ENCODE data around the gene ZNF497. TPM values are rescaled to one million over a fixed set of nuclear protein-coding genes. Genes with fewer than 3 reads are reported as not detected.
"Not testable (repeated sequence)": the region's sequence is repeated elsewhere in the genome, so short reads cannot be mapped to it uniquely, and the experiment has no call there.

The ZNF497 gene
- 5.3 TPM for polyA plus RNA-seq (2013, experiment 1 of 4)
- polyA plus RNA-seq (2013, experiment 2 of 4): 6.4 TPM
- 5.2 TPM for polyA plus RNA-seq (2013, experiment 3 of 4)
- 4.8 TPM for polyA plus RNA-seq (2013, experiment 4 of 4)

- WGBS, 2 experiments: 0% methylated on average over 74 of the region's 74 CpGs
These were observed at the start of gene ZNF497 for GRCh38 chr19:58362272-58362994. Gene ZNF497 (minus strand): TSS chr19:58362751. CDS start chr19:58357635, 5,116 bp downstream.

GRCh38 chr19:58409010-58409790 lies 46.6 kb upstream of the ZNF497 start:
- Histone ChIP-seq H3K4me1 (ENCODE audit: control insufficient read depth, insufficient read depth, low read length) (peaks cover 4% of the 10 kb centered on the region), H3K9me3 (ENCODE audit: control insufficient read depth, low read length) (no peaks in the 10 kb centered on the region), H3K4me3 (ENCODE audit: insufficient read depth, low read depth, low read length) (peak overlapping the region; percentile 78), H3K27ac (ENCODE audit: insufficient read depth, low read depth, low read length, poor library complexity, severe bottlenecking) (no peak overlapping the region), H3K36me3 (ENCODE audit: control insufficient read depth, insufficient read depth, low read length) (no peaks in the 10 kb centered on the region), H3K27me3 (ENCODE audit: control insufficient read depth, insufficient read depth, low read length, poor library complexity, severe bottlenecking) (no peaks in the 10 kb centered on the region)
- 15 to 16% methylated on average over 34 of the region's 34 CpGs for WGBS, 2 experiments

More at GRCh38 chr19:58362272-58362994, at the start of gene ZNF497:
- Histone ChIP-seq H3K4me3 (ENCODE audit: insufficient read depth, low read depth, low read length) (peak within 1 kb of the TSS; percentile 82), H3K4me1 (ENCODE audit: control insufficient read depth, insufficient read depth, low read length) (peaks cover 6% of the 10 kb centered on the region), H3K27me3 (ENCODE audit: control insufficient read depth, insufficient read depth, low read length, poor library complexity, severe bottlenecking) (no peaks in the 10 kb centered on the region), H3K36me3 (ENCODE audit: control insufficient read depth, insufficient read depth, low read length) (no peaks in the 10 kb centered on the region), H3K27ac (ENCODE audit: insufficient read depth, low read depth, low read length, poor library complexity, severe bottlenecking) (peak within 1 kb of the TSS; percentile 91), H3K9me3 (ENCODE audit: control insufficient read depth, low read length) (no peaks in the 10 kb centered on the region)

GRCh38 chr19:58408152-58409009 lies 45.8 kb upstream of the ZNF497 start, which contains the start of gene ZNF584:
Gene ZNF584 (plus strand): TSS chr19:58408649. CDS start chr19:58409148, 499 bp downstream.
- no peaks in the 10 kb centered on the region for H3K27me3 ChIP-seq (ENCODE audit: control insufficient read depth, insufficient read depth, low read length, poor library complexity, severe bottlenecking)
- H3K4me1 ChIP-seq (ENCODE audit: control insufficient read depth, insufficient read depth, low read length): peaks cover 4% of the 10 kb centered on the region
- H3K9me3 ChIP-seq (ENCODE audit: control insufficient read depth, low read length): no peaks in the 10 kb centered on the region
- peak within 1 kb of the TSS; percentile 78 for H3K4me3 ChIP-seq (ENCODE audit: insufficient read depth, low read depth, low read length)
- WGBS, 2 experiments: 0 to 1% methylated on average over 100 of the region's 100 CpGs
- H3K36me3 ChIP-seq (ENCODE audit: control insufficient read depth, insufficient read depth, low read length): no peaks in the 10 kb centered on the region
- H3K27ac ChIP-seq (ENCODE audit: insufficient read depth, low read depth, low read length, poor library complexity, severe bottlenecking): peak within 1 kb of the TSS; percentile 84

GRCh38 chr19:58407658-58408151 lies 45.2 kb upstream of the ZNF497 start:
- Histone ChIP-seq H3K36me3 (ENCODE audit: control insufficient read depth, insufficient read depth, low read length) (no peaks in the 10 kb centered on the region), H3K27me3 (ENCODE audit: control insufficient read depth, insufficient read depth, low read length, poor library complexity, severe bottlenecking) (no peaks in the 10 kb centered on the region), H3K4me3 (ENCODE audit: insufficient read depth, low read depth, low read length) (peak overlapping the region; percentile 78), H3K9me3 (ENCODE audit: control insufficient read depth, low read length) (no peaks in the 10 kb centered on the region), H3K4me1 (ENCODE audit: control insufficient read depth, insufficient read depth, low read length) (peaks cover 4% of the 10 kb centered on the region), H3K27ac (ENCODE audit: insufficient read depth, low read depth, low read length, poor library complexity, severe bottlenecking) (peak overlapping the region; percentile 84)
- WGBS, 2 experiments: 26 to 27% methylated on average over 22 of the region's 22 CpGs

GRCh38 chr19:58406818-58407657 lies 44.5 kb upstream of the ZNF497 start:
- H3K27me3 ChIP-seq (ENCODE audit: control insufficient read depth, insufficient read depth, low read length, poor library complexity, severe bottlenecking): no peaks in the 10 kb centered on the region
- WGBS, 2 experiments: 89 to 90% methylated on average over 10 of the region's 10 CpGs
- no peaks in the 10 kb centered on the region for H3K36me3 ChIP-seq (ENCODE audit: control insufficient read depth, insufficient read depth, low read length)
- H3K9me3 ChIP-seq (ENCODE audit: control insufficient read depth, low read length): no peaks in the 10 kb centered on the region
- H3K4me1 ChIP-seq (ENCODE audit: control insufficient read depth, insufficient read depth, low read length): peaks cover 4% of the 10 kb centered on the region
- H3K27ac ChIP-seq (ENCODE audit: insufficient read depth, low read depth, low read length, poor library complexity, severe bottlenecking): no peak overlapping the region
- H3K4me3 ChIP-seq (ENCODE audit: insufficient read depth, low read depth, low read length): peak overlapping the region; percentile 78

GRCh38 chr19:58403920-58404478 lies 41.4 kb upstream of the ZNF497 start:
- not testable (repeated sequence) for H3K36me3 ChIP-seq (ENCODE audit: control insufficient read depth, insufficient read depth, low read length); H3K9me3 ChIP-seq (ENCODE audit: control insufficient read depth, low read length); H3K27ac ChIP-seq (ENCODE audit: insufficient read depth, low read depth, low read length, poor library complexity, severe bottlenecking); H3K27me3 ChIP-seq (ENCODE audit: control insufficient read depth, insufficient read depth, low read length, poor library complexity, severe bottlenecking); H3K4me3 ChIP-seq (ENCODE audit: insufficient read depth, low read depth, low read length)
- peaks cover 11% of the 10 kb centered on the region for H3K4me1 ChIP-seq (ENCODE audit: control insufficient read depth, insufficient read depth, low read length)
- 84 to 87% methylated on average over 2 to 3 of the region's 5 CpGs for WGBS, 2 experiments

GRCh38 chr19:58401840-58402421 lies 39.4 kb upstream of the ZNF497 start:
- H3K4me1 ChIP-seq (ENCODE audit: control insufficient read depth, insufficient read depth, low read length): peaks cover 7% of the 10 kb centered on the region
- H3K27ac ChIP-seq (ENCODE audit: insufficient read depth, low read depth, low read length, poor library complexity, severe bottlenecking): peak overlapping the region; percentile 50

GRCh38 chr19:58400916-58401839 lies 38.6 kb upstream of the ZNF497 start:
- WGBS, 2 experiments: 6% methylated on average over 79 of the region's 80 CpGs
- Histone ChIP-seq H3K4me1 (ENCODE audit: control insufficient read depth, insufficient read depth, low read length) (peaks cover 7% of the 10 kb centered on the region), H3K27ac (ENCODE audit: insufficient read depth, low read depth, low read length, poor library complexity, severe bottlenecking) (peak overlapping the region; percentile 50)

More at GRCh38 chr19:58401840-58402421, 39.4 kb upstream of the ZNF497 start:
- peaks cover 3% of the 10 kb centered on the region for H3K27me3 ChIP-seq (ENCODE audit: control insufficient read depth, insufficient read depth, low read length, poor library complexity, severe bottlenecking)
- H3K4me3 ChIP-seq (ENCODE audit: insufficient read depth, low read depth, low read length): peak overlapping the region; percentile 82
- WGBS, 2 experiments: 55 to 56% methylated on average over 22 to 23 of the region's 23 CpGs
- H3K36me3 ChIP-seq (ENCODE audit: control insufficient read depth, insufficient read depth, low read length): no peaks in the 10 kb centered on the region
- H3K9me3 ChIP-seq (ENCODE audit: control insufficient read depth, low read length): no peaks in the 10 kb centered on the region

More at GRCh38 chr19:58400916-58401839, 38.6 kb upstream of the ZNF497 start:
- Histone ChIP-seq H3K36me3 (ENCODE audit: control insufficient read depth, insufficient read depth, low read length) (no peaks in the 10 kb centered on the region), H3K4me3 (ENCODE audit: insufficient read depth, low read depth, low read length) (peak overlapping the region; percentile 82), H3K27me3 (ENCODE audit: control insufficient read depth, insufficient read depth, low read length, poor library complexity, severe bottlenecking) (peaks cover 9% of the 10 kb centered on the region), H3K9me3 (ENCODE audit: control insufficient read depth, low read length) (no peaks in the 10 kb centered on the region)
